Measurements from ENCODE around the gene HSPD1. TPM values are rescaled to one million over a fixed set of nuclear protein-coding genes. Genes with fewer than 3 reads are reported as not detected.

HSPD1 gene
- total and polyA plus RNA-seq, 2 of the 13 experiments (the other 11 are each of a cell fraction or from before 2014, with no cell fraction given), result 685 to 2,610 TPM

GRCh38 chr2:197515739-197516392 is 16.2 kb upstream of the HSPD1 start, which contains the start of gene MOB4 (continued):
- TF ChIP-seq, protein P1, sequence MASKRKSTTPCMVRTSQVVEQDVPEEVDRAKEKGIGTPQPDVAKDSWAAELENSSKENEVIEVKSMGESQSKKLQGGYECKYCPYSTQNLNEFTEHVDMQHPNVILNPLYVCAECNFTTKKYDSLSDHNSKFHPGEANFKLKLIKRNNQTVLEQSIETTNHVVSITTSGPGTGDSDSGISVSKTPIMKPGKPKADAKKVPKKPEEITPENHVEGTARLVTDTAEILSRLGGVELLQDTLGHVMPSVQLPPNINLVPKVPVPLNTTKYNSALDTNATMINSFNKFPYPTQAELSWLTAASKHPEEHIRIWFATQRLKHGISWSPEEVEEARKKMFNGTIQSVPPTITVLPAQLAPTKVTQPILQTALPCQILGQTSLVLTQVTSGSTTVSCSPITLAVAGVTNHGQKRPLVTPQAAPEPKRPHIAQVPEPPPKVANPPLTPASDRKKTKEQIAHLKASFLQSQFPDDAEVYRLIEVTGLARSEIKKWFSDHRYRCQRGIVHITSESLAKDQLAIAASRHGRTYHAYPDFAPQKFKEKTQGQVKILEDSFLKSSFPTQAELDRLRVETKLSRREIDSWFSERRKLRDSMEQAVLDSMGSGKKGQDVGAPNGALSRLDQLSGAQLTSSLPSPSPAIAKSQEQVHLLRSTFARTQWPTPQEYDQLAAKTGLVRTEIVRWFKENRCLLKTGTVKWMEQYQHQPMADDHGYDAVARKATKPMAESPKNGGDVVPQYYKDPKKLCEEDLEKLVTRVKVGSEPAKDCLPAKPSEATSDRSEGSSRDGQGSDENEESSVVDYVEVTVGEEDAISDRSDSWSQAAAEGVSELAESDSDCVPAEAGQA (IDR thresholded peaks at IDR 0.05; ENCODE audit: low read depth), result peak; percentile 87; the same call in 1 of the 2 replicates
- TF ChIP-seq, protein P1 (CRISPR knock-in tag; IDR thresholded peaks at IDR 0.05; ENCODE audit: borderline replicate concordance), result no peak
- TF ChIP-seq ZSCAN25 (CRISPR knock-in tag; IDR thresholded peaks at IDR 0.05) (peak; percentile 74; the same call in 1 of the 2 replicates), RARG (CRISPR knock-in tag; IDR thresholded peaks at IDR 0.05; ENCODE audit: low read depth) (peak; percentile 99), ZSCAN21 (CRISPR knock-in tag; IDR thresholded peaks at IDR 0.05; ENCODE audit: borderline replicate concordance) (peak; percentile 99), SSRP1 (CRISPR knock-in tag; IDR thresholded peaks at IDR 0.05) (peak; percentile 98), SRSF1 (optimal IDR thresholded peaks at IDR 0.05; ENCODE audit: low read depth, low read length) (peak; percentile 100), ARHGAP35 (CRISPR knock-in tag; IDR thresholded peaks at IDR 0.05; ENCODE audit: borderline replicate concordance) (peak; percentile 98), ZNF547 (CRISPR knock-in tag; IDR thresholded peaks at IDR 0.05) (peak; percentile 99), ZFP1 (CRISPR knock-in tag; IDR thresholded peaks at IDR 0.05) (peak; percentile 89; the same call in 1 of the 2 replicates), MAF1 (CRISPR knock-in tag; IDR thresholded peaks at IDR 0.05; ENCODE audit: borderline replicate concordance) (peak; percentile 92), ZNF225 (CRISPR knock-in tag; IDR thresholded peaks at IDR 0.05) (peak; percentile 99), ZNF331 (CRISPR knock-in tag; IDR thresholded peaks at IDR 0.05) (peak; percentile 99), ZNF275 (CRISPR knock-in tag; IDR thresholded peaks at IDR 0.05; ENCODE audit: borderline replicate concordance) (peak; percentile 95), FOXO4 (CRISPR knock-in tag; conservative IDR thresholded peaks at IDR 0.05) (no peak), ZNF569 (CRISPR knock-in tag; IDR thresholded peaks at IDR 0.05; ENCODE audit: borderline replicate concordance) (no peak; the same call in 1 of the 2 replicates), SAFB2 (CRISPR knock-in tag; IDR thresholded peaks at IDR 0.05; ENCODE audit: borderline replicate concordance, low read depth) (peak; percentile 98), TEAD2 (CRISPR knock-in tag; IDR thresholded peaks at IDR 0.05) (peak; percentile 62; the same call in 1 of the 2 replicates), ZNF788 (CRISPR knock-in tag; IDR thresholded peaks at IDR 0.05; ENCODE audit: borderline replicate concordance) (peak; percentile 100), E2F1 (CRISPR knock-in tag; IDR thresholded peaks at IDR 0.05) (no peak; the same call in none of the 2 replicates)
